Ishikawa (cell line): ENCODE data around the gene TNFAIP1.

ENCODE experiments used
- CEBPB ChIP-seq: IDR thresholded peaks from 2 replicates; pipeline ENCODE4 v1.6.1; 2012
- EGR1 ChIP-seq: IDR thresholded peaks from 2 replicates; pipeline ENCODE4 v1.6.1; 2012
- EP300 ChIP-seq: IDR thresholded peaks from 2 replicates; pipeline ENCODE4 v1.6.1; 2012; ENCODE audit warnings: borderline replicate concordance
- RAD21 ChIP-seq: IDR thresholded peaks from 2 replicates; pipeline ENCODE4 v1.6.1; 2012; ENCODE audit warnings: low read depth
- REST ChIP-seq: IDR thresholded peaks from 2 replicates; pipeline ENCODE4 v1.6.1; 2012; ENCODE audit warnings: low read depth, mild to moderate bottlenecking
- TAF1 ChIP-seq: IDR thresholded peaks from 2 replicates; pipeline ENCODE4 v1.6.1; 2012; ENCODE audit warnings: low read depth, mild to moderate bottlenecking
- USF1 ChIP-seq: IDR thresholded peaks from 2 replicates; pipeline ENCODE4 v1.6.1; 2012

- no peak for TF ChIP-seq TAF1
- no peak for TF ChIP-seq RAD21
- TF ChIP-seq CEBPB = no peak
- no peak for TF ChIP-seq USF1
- TF ChIP-seq REST = no peak
- no peak for TF ChIP-seq EGR1
- TF ChIP-seq EP300 = no peak
Observed at GRCh38 chr17:28391401-28391800, 55.8 kb downstream of the TNFAIP1 start.
